SK-N-MC (cell line): ENCODE data around the gene CPZ.

ENCODE experiments used
- EZH2 ChIP-seq: fragments of 200-600 bp; sonication (generic); IDR thresholded peaks from one replicate; pipeline ENCODE4 v1.6.1; 2017; ENCODE audit warnings: antibody characterized with exemption
- POLR2AphosphoS5 ChIP-seq: IDR thresholded peaks from 2 replicates; pipeline ENCODE4 v1.6.1; 2012; ENCODE audit warnings: mild to moderate bottlenecking, low read depth, low read length, borderline replicate concordance

- TF ChIP-seq POLR2AphosphoS5 (no peak), EZH2 (no peak)
Observed at GRCh38 chr4:8545439-8545765, 47.2 kb upstream of the CPZ start.
